D721Med (cell line): ENCODE measurements around the gene CCDC34.

Experiments
- DNase-seq: peaks from one replicate; pipeline ENCODE4 v3.0.0; 2011; ENCODE audit warnings: low spot score; ENCODE audit not compliant: insufficient read length
- FAIRE-seq: peaks from 2 replicates; lab custom pipeline; 2011; peaks lifted over from hg19 to GRCh38; lab: Jason Lieb, UNC
- TF ChIP-seq, protein P1 (sequence below): IDR thresholded peaks from 2 replicates; pipeline ENCODE4 v1.5.1; 2012; ENCODE audit warnings: mild to moderate bottlenecking, control low read depth; ENCODE audit not compliant: insufficient read depth; ENCODE audit errors: missing control alignments

The CCDC34 gene

DNA sequence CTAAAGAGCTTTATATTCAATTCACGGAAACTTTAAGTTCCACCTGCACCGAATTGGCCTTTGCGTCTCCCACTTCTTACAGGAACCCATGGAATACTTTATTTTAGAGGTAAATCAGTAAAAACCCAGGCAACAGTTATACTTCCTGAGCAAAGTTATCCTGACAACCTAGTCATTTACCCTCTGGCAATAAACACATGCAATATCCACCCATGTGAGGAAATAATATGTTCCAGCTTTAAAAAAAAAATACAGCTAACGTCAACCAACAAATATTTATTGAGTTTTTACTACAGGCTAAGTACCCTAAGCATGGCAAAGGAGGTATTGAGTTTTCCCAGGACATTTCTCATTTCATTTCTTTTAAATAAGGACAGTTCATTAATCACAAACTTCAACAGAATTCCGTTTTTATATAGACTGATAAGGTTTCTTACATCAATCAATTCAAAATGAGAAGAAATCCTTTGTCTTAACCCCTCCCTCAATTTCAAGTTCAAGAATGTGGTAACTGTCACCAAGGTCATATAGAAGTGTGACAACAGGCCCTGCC, 38.3 kb upstream of the CCDC34 start:
- FAIRE-seq: no peak
- DNase-seq: no peak
- TF ChIP-seq, protein P1, sequence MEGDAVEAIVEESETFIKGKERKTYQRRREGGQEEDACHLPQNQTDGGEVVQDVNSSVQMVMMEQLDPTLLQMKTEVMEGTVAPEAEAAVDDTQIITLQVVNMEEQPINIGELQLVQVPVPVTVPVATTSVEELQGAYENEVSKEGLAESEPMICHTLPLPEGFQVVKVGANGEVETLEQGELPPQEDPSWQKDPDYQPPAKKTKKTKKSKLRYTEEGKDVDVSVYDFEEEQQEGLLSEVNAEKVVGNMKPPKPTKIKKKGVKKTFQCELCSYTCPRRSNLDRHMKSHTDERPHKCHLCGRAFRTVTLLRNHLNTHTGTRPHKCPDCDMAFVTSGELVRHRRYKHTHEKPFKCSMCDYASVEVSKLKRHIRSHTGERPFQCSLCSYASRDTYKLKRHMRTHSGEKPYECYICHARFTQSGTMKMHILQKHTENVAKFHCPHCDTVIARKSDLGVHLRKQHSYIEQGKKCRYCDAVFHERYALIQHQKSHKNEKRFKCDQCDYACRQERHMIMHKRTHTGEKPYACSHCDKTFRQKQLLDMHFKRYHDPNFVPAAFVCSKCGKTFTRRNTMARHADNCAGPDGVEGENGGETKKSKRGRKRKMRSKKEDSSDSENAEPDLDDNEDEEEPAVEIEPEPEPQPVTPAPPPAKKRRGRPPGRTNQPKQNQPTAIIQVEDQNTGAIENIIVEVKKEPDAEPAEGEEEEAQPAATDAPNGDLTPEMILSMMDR: no peak

- DNase-seq: no peak
- TF ChIP-seq, protein P1: no peak
These were observed 35.4 kb upstream of the CCDC34 start for GRCh38 chr11:27398400-27398770.

DNA sequence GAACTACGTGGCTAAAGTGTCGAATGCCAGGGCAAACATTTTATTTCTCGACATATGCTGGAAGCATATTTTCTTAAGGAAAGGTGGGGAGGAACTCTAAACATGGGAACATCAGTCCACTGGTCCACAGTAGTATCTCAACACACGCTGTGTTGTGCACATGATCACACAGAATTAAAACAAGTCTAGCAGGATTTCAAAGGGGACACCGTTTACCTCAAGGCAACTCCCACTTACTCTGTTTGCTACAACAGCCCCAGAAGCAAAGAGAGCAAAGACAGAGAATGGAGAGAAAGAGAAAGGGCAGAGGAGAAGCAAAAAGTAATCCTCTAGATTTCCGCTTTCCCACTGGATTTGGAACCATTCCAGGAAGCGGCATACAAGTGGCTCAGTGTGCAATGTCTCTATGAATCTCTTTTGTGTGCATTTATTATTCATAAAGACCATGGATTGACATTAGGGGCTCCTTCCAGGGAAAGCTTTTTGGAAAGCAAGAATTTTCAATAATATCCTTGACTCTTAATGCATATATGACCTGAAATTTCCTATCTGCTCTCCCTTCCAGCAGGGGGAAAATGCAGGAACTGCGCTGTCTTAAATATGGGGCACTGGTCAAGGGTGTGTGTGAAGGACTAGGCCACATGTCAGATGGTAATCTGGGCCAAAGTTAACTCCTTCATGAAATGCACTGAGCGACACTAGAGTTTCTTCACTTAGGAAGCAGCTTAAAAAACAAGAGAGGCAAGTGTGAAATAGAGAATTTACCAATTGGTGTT, 34.8 kb upstream of the CCDC34 start:
- FAIRE-seq (no peak), DNase-seq (no peak)
- TF ChIP-seq, protein P1: no peak

More at GRCh38 chr11:27398400-27398770, 35.4 kb upstream of the CCDC34 start:
- no peak for FAIRE-seq

DNA sequence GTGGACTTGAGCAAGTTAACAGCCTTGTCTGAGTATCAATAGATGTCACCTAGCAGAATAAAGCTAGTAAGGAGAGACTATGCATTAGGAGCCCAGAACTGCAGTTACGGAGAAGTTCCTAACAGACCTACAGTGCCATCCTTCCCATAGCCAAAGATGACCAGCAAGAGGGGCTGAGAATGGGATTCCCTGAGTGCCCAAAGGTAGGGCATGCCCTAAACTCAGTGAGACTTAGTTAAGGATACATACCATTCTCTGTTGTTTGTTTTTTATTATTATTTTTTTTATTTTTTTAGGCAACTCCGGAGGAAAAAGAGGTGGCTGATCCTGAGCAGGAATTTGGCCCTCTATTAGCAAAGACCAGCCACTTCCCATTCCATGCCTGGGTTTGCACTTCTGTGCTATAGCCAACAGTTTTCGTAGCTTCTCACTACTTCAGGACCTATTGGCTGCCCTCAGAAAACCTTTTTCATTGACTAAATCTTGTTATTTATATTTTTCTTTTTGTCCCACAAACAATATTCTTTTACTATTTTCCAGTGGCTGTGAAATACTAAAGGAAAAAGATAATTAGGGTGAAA, 33.3 kb upstream of the CCDC34 start:
- no peak for FAIRE-seq
- TF ChIP-seq, protein P1: no peak
- DNase-seq: no peak

DNA sequence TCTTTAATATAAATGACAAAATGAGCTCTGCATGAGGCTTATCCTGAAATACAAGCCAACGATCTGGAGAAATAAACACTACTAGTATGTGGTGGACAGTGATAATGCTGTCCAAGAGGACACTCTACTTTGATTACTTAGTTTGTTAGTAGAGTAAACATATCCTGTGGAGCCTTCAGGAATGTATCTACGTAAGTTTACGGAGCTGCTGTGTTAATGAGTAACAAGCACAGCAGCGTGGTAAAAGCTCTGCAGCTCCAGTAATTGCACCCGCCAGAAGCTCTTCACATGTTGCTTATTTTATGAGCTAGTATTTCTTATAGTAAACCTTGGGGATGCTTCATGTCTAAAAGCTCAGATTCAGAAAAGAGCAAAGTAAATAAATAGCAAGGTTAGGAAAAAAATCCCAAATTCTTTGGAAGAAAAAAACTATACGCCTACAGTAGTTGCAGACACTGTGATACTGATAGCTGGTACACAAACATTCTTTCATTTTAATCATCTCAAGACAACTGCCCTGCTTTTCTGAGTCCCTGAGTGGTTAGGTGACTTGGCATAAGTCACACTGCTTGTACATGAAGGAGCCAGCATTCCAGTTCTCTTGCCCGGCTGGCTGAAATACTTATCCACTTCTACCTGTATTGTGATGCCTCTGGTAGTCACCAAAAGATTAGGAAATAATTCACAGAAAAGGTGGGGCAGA, 32.7 kb upstream of the CCDC34 start:
- TF ChIP-seq, protein P1: no peak

DNA sequence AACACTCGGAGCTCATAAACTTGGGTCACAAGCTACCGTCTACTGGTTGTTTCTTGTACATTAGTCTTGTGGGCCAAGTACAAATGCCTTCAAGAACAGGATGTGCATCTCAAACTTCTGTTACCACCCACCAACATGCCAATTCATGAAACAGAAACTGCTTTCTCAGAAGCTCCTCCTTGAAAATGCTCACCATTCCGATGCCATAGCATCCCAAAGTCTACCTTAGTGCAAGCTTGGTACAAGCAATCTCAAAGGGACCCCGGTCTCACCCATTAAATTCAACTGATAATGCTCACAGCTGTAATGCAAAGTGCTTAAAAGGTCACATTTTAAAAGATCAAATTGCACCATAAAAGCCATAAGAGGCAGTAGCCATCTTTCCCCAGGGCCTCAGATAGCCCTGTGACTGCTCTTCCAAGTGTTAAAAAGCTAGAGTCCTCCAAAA, 31.8 kb upstream of the CCDC34 start:
- no peak for FAIRE-seq
- DNase-seq: no peak
- TF ChIP-seq, protein P1: no peak

More for the DNA sequence above, 32.7 kb upstream of the CCDC34 start:
- DNase-seq: no peak
- no peak for FAIRE-seq
